IMR-90 (cell line): Measurements from ENCODE around the gene PAEP.

ENCODE experiments used
- CEBPB ChIP-seq: IDR thresholded peaks from 2 replicates; pipeline ENCODE4 v1.6.1; 2012; ENCODE audit warnings: low read depth, low read length, improper control_type of control experiment
- CHD1 ChIP-seq: IDR thresholded peaks from 2 replicates; pipeline ENCODE4 v1.6.1; 2012; ENCODE audit warnings: low read depth, low read length, improper control_type of control experiment
- CTCF ChIP-seq: conservative IDR thresholded peaks from 2 replicates; pipeline ENCODE4 v1.5.1; 2012; ENCODE audit warnings: mild to moderate bottlenecking, low read depth, low read length, improper control_type of control experiment
- MAFK ChIP-seq: IDR thresholded peaks from 2 replicates; pipeline ENCODE4 v1.6.1; 2012; ENCODE audit warnings: low read depth, low read length, improper control_type of control experiment
- RCOR1 ChIP-seq: IDR thresholded peaks from 2 replicates; pipeline ENCODE4 v1.6.1; 2012; ENCODE audit warnings: mild to moderate bottlenecking, low read length, improper control_type of control experiment; ENCODE audit not compliant: insufficient replicate concordance
- RFX5 ChIP-seq: IDR thresholded peaks from 2 replicates; pipeline ENCODE4 v1.8.0; 2012; ENCODE audit warnings: low read depth, mild to moderate bottlenecking, low read length, moderate library complexity
- SMC3 ChIP-seq: fragments of 150-350 bp; IDR thresholded peaks from 2 replicates; pipeline ENCODE4 v1.6.1; 2016; ENCODE audit warnings: low read depth, mild to moderate bottlenecking, antibody characterized with exemption, low read length, moderate library complexity

- no peak for TF ChIP-seq CTCF
- TF ChIP-seq RCOR1, result no peak
- TF ChIP-seq RFX5, result no peak
- TF ChIP-seq CHD1, result no peak
- TF ChIP-seq CEBPB, result no peak
- TF ChIP-seq SMC3, result no peak
- TF ChIP-seq MAFK, result no peak
Observed at GRCh38 chr9:135573124-135573523, 11.6 kb downstream of the PAEP start.
